GM19240 (cell line): Measurements from ENCODE around the gene PIKFYVE.
"Not testable (repeated sequence)": the region's sequence is repeated elsewhere in the genome, so short reads cannot be mapped to it uniquely, and the experiment has no call there.

ENCODE experiments used
- DNase-seq: peaks from one replicate; pipeline ENCODE4 v3.0.0; 2011; ENCODE audit warnings: low spot score; ENCODE audit not compliant: insufficient read length

PIKFYVE gene

DNA sequence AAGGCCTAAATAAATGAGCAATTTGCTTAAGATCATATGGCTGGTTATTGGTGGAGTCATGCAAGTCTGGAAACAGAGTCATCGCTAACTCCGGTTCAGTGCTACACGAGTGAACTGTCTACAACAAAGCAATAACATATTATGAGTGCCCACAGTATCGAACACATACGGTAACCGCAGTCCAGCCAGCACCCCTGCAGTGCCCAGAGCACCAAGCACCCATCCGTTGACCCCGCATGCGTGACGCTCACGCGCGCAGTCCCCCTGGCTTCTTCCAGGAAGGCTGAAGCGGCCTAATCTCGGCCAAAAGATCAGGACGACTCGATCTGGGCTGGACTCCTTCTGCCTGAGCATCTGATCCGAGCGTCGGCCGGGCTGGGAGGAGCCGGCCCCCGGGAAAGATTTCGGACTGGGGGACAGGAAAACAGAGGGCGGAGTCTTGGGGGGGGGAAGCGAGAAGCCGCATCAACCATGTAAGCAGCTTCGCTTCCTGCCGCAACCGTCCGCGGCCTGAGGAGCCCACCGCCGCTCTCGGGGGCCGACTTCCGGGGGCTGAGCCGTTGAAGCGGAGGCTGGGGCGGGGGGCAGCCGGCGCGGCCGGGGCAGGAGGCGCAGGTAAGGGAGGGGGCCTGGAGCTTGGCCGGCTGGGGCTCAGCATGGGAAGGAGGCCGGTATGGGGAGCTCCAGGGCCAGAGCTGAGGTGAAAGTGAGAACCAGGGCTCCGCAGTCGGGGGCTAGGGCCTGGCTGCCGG, at the start of gene PIKFYVE:
TSS of gene PIKFYVE (plus strand) at position 455 of the 752 bp plus-strand sequence. CDS start 5,265 bp downstream, outside the sequence.
- DNase-seq = peak; percentile 75

DNA sequence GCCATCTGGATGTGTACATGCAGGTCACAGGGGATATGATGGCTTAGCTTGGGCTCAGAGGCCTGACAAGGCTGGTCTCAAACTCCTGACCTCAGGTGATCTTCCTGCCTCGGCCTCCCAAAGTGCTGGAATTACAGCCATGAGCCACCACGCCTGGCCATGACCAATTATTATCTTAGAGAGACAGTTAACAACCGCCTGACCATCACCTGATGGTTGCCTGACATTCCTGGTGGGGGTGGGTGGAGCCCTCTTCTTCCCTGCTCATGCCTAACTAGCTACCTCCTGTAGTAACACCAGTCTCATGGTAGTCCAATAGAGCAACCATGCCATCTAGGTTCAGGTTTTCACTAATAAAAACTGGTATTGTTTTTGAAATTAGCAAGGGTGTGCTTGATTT, 44.2 kb upstream of the PIKFYVE start:
- DNase-seq = not testable (repeated sequence)

GRCh38 chr2:208222351-208222750, 43.7 kb upstream of the PIKFYVE start:
- no peak for DNase-seq

DNA sequence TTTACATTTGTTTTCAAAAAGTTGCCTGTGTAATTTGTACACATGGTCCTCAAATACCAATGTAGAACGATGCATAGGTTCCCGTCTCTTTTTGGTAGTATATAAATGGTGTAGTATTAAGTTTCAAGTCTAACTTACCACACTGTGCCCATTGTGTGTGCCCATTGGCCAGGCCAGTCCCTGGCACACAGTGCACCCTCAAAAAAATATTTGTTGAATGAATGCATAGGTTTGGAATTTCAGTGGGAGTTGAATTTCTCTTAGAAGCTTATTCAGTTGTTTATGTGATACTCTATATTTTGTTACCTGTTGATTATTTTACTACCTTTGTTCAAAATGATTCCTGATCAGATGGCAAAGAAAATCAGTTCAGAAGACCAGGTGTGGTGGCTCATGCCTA, 41.3 kb upstream of the PIKFYVE start:
- DNase-seq = no peak

GRCh38 chr2:208227581-208228232, 38.3 kb upstream of the PIKFYVE start:
- no peak for DNase-seq

DNA sequence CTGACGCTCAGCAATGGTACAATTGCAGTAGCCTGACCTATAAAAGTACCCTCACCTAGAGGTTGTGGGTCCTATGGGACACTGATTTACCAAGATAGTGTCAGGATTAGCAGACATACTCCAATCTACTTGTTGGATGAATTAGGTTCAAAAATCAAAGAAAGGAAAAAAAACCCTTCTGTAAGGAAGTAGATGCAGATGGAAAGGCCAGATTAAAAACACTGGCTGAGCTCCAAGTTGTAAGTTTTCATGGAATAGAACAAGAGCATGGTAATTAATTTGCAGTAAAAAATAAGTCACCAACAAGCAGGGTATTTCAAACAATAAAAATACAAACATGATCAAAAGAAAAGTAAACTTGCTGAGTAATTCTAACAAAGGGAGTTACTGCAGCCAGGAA, 37.6 kb upstream of the PIKFYVE start:
- DNase-seq = no peak

DNA sequence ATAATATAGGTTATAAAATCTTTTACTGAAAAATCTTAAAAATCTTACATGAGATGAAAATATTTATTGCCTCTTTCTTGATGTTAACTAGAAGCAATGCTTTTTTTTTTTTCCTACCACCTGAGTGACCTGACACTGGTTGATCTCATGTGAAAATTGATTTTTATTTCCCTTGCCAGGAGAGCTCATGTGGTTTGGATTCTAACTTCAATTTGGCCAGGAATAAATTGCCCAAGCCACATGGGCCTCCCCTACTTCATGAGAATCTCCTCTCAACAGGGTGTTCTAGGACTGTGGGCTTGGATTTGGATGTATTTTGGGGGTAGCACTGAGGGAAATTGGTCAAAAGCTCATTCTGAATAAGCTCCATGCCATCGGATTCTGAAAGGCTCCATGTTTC, 31.3 kb upstream of the PIKFYVE start:
- DNase-seq = no peak

- no peak for DNase-seq
Measured at GRCh38 chr2:208235860-208236259, 30.2 kb upstream of the PIKFYVE start.

GRCh38 chr2:208239770-208240493, 26.1 kb upstream of the PIKFYVE start:
- DNase-seq = no peak

DNA sequence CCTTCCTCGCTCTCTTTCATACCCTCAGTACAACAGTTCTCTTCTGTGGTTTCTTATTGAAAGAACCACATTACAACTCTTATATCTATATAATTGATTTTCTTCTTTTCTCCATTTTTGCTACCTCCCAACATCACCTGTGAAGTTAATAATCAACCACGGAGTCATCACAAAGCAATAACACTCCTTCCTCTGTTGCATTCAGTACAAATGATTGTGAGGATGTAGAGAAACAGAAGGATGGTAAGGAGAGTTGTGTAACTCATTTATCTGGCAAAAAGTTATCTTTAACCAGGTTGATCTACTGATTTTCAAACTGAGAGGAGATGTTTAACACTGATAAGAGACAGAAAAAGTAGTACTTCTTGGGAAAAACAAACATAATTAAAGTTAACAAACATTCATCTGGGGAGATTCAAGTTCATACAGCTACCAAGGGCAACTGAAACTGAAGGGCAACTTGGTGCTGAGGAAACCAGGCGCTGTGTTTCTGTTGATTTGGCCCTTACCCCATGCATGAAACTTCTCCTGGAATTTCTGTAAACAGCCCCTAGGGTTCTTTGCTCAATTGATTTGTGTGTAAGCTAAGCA, 25.3 kb upstream of the PIKFYVE start:
- DNase-seq = no peak

GRCh38 chr2:208244422-208244821, 21.6 kb upstream of the PIKFYVE start:
- DNase-seq = no peak

DNA sequence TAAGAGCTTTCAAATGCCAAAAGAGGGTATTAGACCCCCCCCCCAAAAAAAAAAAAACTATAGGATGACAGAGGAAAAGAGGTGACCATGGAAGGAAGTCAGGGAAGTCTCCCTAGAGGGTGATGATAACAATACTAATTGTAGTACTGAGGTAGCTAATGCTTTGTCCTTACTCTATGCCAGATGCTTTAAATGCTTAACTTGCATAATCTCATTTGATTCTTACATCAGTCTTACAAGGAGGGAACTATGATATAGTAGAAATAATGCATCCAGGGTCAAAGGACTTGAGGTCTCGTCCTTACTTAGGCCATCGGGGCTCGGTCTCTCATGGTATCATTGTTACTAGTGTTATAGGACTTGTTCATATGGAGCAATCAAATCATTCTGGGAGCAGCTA, 20.3 kb upstream of the PIKFYVE start:
- DNase-seq = no peak

GRCh38 chr2:208248601-208249000, 17.5 kb upstream of the PIKFYVE start:
- no peak for DNase-seq

- no peak for DNase-seq
Measured at GRCh38 chr2:208249296-208249695, 16.8 kb upstream of the PIKFYVE start.

- no peak for DNase-seq
Measured at GRCh38 chr2:208250388-208250787, 15.7 kb upstream of the PIKFYVE start.

GRCh38 chr2:208251098-208251497, 15.0 kb upstream of the PIKFYVE start:
- DNase-seq = no peak

GRCh38 chr2:208252716-208253492, 13.2 kb upstream of the PIKFYVE start:
- no peak for DNase-seq

- DNase-seq = no peak
Measured at GRCh38 chr2:208253600-208254117, 12.4 kb upstream of the PIKFYVE start.

DNA sequence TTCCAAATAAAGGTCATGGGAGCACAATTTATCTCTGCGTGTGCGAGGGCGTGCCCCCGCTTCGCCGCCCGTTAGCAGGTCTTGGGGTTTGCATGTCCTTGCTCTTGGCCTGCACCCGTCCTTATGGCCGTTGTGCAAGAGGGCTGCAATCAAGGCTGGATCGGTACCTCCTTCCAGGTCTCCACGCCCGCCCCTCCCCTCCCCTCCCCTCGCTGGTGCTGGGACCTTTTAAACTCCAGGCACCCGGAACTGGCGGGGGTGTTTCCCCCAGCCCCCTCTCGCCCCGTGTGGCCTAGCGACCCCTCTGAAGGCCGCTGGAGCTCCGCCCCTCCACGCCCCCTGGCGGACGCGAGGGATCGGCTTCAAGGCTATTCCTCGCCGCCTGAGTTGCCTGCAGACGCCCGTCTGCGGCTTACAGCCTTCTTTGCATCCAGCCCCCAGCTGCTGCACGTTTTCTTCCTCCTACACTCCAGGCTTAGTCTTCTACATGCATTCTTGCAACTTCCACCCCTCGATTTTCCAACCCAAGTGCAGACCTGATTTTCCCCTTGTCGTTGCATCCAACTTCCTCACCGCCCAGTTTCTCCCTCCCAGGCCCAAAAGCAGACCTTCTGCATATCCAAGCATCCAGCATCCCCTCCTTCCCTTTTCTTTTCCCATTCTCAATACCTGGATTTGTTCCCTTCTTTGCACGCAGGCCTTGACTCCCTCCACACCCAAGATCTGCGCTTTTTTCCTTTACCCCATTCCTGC, 11.8 kb upstream of the PIKFYVE start:
- DNase-seq = peak; percentile 68

DNA sequence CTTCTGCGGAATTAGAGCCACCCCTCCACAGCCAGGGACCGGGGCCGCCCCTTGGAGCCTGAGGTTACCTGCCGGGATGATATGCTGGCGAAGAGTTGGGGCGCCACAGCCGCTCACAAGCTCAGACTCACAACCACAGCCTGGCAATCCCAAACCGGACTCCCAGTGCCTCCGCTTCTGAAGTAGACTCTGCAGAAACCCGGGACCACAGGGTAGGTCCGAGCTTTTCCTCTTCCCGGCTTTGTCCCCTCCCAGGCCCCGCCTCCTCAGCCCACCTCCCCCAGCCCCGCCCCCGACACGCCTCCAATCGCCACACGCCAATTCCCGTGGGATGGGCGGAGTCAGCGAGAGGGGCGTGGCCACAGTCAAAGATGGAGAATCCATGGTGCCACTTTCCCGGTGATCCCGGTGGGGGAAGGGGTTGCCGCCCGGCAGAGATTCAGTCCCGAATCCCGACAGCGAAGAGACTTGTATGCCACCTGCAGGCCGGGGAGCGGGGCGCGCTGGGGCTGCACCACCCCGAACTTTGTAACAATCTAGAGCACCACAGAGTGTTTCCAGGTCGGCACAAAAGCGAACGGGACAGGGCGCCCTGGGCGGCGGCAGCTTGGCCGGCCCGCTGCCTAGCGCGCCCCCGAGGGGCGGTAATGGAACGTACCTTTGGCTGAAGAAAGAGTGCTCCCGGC, 11.0 kb upstream of the PIKFYVE start, which contains the start of gene IDH1:
TSS of gene IDH1 (minus strand) at position 201 of the 686 bp plus-strand sequence. CDS start 3,520 bp downstream, outside the sequence.
- DNase-seq = peak; percentile 56
